ENCODE data around the gene MUC20.
"Not testable (repeated sequence)": the region's sequence is repeated elsewhere in the genome, so short reads cannot be mapped to it uniquely, and the experiment has no call there.

MUC20 gene

GRCh38 chr3:195710126-195710905 is 10.5 kb upstream of the MUC20 start:
- DNase-seq, result not testable (repeated sequence)

GRCh38 chr3:195711091-195711812 is 9.5 kb upstream of the MUC20 start:
- not testable (repeated sequence) for DNase-seq

GRCh38 chr3:195711813-195712534 is 8.8 kb upstream of the MUC20 start:
- no peak for DNase-seq

- DNase-seq, result not testable (repeated sequence)
These were observed 8.3 kb upstream of the MUC20 start for GRCh38 chr3:195712535-195712910.

- not testable (repeated sequence) for DNase-seq
These were observed 7.6 kb upstream of the MUC20 start for GRCh38 chr3:195713150-195713549.

- no peak for DNase-seq
These were observed 6.3 kb upstream of the MUC20 start for GRCh38 chr3:195714380-195715011.

- no peak for DNase-seq
These were observed 5.6 kb upstream of the MUC20 start for GRCh38 chr3:195715134-195715533.

- DNase-seq, result no peak
These were observed 5.1 kb upstream of the MUC20 start for GRCh38 chr3:195715583-195716266.

- no peak for DNase-seq
These were observed 3.4 kb upstream of the MUC20 start for GRCh38 chr3:195717416-195717815.

- no peak for DNase-seq
These were observed 2.8 kb upstream of the MUC20 start for GRCh38 chr3:195717852-195718476.

- DNase-seq, result no peak
These were observed 2.2 kb upstream of the MUC20 start for GRCh38 chr3:195718477-195718984.

GRCh38 chr3:195719514-195720254 is 1.1 kb upstream of the MUC20 start:
- not testable (repeated sequence) for DNase-seq

GRCh38 chr3:195722139-195722995 is 1.6 kb downstream of the MUC20 start:
- not testable (repeated sequence) for DNase-seq

GRCh38 chr3:195722996-195723345 is 2.2 kb downstream of the MUC20 start:
- DNase-seq, result not testable (repeated sequence)

GRCh38 chr3:195724363-195724762 is 3.6 kb downstream of the MUC20 start:
- not testable (repeated sequence) for DNase-seq

- DNase-seq, result not testable (repeated sequence)
These were observed 5.3 kb downstream of the MUC20 start for GRCh38 chr3:195725916-195726740.

- DNase-seq, result no peak
These were observed 6.9 kb downstream of the MUC20 start for GRCh38 chr3:195727606-195728195.

- DNase-seq, result not testable (repeated sequence)
These were observed 8.0 kb downstream of the MUC20 start for GRCh38 chr3:195728789-195729188.
